Thyroid gland (tissue), 4 donors: ENCODE results near the gene STXBP5L.
"Not testable (repeated sequence)": the region's sequence is repeated elsewhere in the genome, so short reads cannot be mapped to it uniquely, and the experiment has no call there.

ENCODE experiments used
- POLR2A ChIP-seq, 2 donors: fragments of 450-650 bp; IDR thresholded peaks; one replicate each; pipeline ENCODE4 v1.6.1; 2017; ENCODE audit warnings: antibody characterized with exemption in 2 of 2, mild to moderate bottlenecking in 2 of 2, moderate library complexity in 1 of 2
- TF ChIP-seq, protein P1 (sequence below), 6 experiments: fragments of 200-600 bp in 3 of 6; fragments of 450-650 bp in 3 of 6; sonication (generic) in 3 of 6; IDR thresholded peaks; one replicate each; pipeline ENCODE4 v1.5.1; 2016 to 2019; ENCODE audit warnings: antibody characterized with exemption in 6 of 6, mild to moderate bottlenecking in 2 of 6, inconsistent platforms in 1 of 6, moderate library complexity in 1 of 6

DNA sequence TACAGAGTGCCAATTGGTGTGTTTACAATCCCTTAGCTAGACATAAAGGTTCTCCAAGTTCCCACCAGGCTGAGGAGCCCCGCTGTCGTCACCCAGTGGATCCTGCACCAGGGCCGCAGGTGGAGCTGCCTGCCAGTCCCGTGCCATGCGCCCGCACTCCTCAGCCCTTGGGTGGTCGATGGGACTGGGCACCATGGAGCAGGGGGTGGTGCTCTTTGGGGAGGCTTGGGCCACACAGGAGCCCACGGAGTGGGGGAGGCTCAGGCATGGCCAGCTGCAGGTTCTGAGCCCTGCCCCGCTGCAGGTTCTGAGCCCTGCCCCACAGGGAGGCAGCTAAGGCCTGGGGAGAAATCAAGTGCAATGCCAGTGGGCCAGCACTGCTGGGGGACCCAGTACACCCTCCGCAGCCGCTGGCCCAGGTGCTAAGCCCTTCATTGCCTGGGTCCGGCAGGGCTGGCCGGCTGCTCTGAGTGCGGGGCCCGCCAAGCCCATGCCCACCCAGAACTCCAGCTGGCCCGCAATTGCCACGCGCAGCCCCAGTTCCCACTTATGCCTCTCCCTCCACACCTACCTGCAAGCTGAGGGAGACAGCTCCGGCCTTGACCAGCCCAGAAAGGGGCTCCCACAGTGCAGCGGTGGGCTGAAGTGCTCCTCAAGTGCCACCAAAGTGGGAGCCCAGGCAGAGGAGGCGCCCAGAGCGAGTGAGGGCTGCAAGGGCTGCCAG, 170.5 kb downstream of the STXBP5L start:
- TF ChIP-seq, protein P1, sequence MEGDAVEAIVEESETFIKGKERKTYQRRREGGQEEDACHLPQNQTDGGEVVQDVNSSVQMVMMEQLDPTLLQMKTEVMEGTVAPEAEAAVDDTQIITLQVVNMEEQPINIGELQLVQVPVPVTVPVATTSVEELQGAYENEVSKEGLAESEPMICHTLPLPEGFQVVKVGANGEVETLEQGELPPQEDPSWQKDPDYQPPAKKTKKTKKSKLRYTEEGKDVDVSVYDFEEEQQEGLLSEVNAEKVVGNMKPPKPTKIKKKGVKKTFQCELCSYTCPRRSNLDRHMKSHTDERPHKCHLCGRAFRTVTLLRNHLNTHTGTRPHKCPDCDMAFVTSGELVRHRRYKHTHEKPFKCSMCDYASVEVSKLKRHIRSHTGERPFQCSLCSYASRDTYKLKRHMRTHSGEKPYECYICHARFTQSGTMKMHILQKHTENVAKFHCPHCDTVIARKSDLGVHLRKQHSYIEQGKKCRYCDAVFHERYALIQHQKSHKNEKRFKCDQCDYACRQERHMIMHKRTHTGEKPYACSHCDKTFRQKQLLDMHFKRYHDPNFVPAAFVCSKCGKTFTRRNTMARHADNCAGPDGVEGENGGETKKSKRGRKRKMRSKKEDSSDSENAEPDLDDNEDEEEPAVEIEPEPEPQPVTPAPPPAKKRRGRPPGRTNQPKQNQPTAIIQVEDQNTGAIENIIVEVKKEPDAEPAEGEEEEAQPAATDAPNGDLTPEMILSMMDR (IDR thresholded peaks at IDR 0.05), result not testable (repeated sequence)
- TF ChIP-seq POLR2A (IDR thresholded peaks at IDR 0.05), result not testable (repeated sequence)
